GM21529 (cell line): Measurements from ENCODE around the gene ST6GALNAC5.

Source experiments
- ATAC-seq: cut with Tn5 transposase; IDR thresholded peaks from one replicate; pipeline ENCODE4 v1.9.1; 2021; ENCODE audit not compliant: unreplicated experiment

ST6GALNAC5 gene

DNA sequence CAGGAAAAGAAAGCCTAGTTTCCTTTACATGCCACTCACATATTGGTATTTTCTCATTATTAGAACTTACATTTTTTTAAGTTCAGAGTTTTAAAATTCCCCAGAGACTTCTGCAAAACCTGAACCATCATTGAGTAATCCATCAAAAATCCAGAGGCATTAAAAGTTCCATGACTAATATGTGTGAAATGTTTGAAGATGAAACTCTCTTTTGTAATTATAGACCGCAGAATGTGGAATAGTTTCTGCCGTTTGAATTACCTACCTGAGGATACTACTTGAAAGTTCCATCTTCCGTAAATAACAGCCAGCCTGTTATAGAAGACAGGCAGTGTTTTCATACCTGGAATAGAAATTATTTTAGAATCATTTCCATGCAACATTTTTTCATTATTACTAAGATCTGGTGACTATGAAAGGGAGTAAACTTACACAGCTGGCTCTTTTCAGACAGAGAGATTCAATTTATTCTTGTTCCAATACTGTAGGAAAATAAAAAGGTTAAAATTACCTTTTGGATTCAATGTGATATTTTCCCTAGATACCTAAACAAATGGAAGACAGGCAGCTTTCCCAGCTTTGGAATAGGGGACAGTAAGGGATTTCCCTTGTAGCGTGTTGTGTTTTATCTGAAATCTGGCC is 131.4 kb downstream of the ST6GALNAC5 start:
- ATAC-seq, result no peak

DNA sequence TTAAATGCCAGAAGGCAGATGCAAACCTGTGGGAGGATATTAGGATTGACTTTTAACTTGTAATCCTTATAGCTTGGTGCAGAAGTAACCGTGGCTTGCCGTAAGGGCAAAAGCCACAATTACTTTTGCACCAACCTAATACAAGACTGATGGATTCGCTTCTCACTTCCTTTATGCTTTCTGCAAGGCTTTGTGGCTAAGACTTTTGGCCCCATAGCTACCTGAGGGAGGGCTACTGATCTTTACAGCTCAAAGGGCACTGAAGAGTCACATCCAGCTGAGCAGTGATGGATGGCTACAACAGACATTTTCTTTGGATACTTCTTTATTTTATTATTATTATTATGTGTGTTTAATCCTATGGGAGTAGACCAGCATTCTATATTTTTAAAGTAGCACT is 140.4 kb downstream of the ST6GALNAC5 start:
- no peak for ATAC-seq

DNA sequence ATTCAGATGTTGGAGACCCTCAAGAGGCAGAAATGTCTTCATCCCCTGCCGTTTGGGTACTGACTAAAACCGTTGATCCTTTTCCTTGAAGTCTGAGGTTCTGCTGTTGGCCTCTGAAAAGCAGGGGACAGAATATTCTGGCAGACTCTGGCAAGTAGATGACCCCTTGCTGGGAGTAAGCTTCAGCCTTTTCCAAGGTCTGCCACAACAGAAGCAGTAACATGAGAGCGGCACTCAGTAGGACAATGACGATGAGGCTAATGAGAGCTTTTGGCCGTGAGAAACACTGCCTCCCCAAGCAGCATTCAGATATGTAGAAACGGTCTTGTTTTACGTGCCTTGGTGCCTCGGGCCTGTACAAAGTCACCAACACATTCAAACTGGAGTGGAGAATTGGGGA is 143.7 kb downstream of the ST6GALNAC5 start:
- no peak for ATAC-seq

DNA sequence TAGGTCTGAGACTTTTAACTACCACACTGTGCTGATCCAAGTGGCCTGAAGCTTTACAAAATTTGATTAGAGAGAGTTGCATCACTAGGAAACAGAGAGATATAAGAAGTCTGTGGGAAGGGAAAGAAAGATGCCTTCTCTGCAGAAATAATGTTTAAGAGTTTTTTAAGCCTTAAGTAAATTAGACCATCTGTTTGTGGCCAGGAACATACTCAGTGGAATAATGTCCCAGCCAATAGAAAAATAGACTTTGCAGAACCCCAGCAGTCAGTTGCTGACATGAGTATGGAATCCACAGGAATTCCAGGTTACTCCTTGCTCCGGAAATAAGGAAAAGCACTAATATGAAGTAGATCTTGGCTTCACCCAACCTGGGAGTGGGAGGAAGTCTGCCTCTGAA is 144.8 kb downstream of the ST6GALNAC5 start:
- ATAC-seq, result no peak

DNA sequence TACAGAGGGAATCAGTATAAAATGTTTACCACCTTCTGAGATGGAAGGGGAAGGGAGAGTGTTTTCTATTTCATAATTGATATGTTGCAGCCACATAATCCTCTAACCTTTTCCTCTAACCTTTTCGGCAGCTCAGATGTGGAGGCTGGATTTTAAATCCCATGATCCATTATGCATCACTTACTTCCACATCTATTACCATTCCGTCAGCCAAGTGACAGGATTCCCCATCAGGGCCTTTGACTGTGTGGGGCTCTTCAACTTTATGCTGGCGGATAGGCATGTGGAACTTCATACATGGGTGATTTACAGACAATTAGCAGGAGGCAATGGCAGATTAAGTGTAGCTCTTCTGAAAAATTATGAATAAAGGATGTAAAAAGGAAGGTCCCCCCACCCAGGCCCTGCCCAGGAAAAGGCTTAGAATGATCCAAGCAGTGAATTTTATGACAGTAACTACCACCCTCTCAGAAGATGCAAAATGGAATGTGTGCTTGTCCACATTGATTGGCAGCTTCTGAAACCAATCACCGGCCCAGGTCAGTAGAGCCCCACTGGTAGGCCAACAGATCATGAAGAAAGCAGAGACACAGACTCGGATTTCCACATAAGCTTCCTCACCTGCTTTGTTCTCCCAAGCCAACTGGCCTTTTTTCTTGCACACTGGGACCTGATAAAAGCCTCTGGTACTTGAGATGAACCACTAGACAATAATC is 147.0 kb downstream of the ST6GALNAC5 start:
- ATAC-seq, result no peak

DNA sequence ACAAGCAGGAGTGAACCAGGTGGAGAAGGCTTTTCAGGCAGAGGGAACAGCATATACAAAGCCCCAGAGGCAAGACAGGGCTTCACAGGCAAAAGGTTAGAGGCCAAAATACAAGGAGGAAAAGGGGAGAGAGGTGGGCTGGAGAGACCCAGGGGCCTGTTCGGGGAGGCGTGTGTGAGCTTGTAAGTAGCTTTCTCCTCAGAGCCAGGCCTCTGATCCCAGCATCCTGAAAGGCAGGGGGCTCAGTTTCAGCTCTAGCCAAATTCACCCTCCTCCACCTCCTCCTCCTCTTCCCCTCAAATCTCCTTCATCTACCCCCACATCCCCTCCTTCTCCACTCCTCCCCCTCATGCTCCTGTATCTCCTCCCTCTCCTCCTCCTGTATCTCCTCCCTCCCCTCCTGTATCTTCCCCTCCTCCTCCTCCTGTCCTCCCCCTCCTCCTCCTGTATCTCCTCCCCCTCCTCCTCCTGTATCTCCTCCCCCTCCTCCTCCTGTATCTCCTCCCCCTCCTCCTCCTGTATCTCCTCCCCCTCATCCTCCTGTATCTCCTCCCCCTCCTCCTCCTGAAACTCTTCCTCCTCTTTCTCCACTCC is 148.6 kb downstream of the ST6GALNAC5 start:
- no peak for ATAC-seq

DNA sequence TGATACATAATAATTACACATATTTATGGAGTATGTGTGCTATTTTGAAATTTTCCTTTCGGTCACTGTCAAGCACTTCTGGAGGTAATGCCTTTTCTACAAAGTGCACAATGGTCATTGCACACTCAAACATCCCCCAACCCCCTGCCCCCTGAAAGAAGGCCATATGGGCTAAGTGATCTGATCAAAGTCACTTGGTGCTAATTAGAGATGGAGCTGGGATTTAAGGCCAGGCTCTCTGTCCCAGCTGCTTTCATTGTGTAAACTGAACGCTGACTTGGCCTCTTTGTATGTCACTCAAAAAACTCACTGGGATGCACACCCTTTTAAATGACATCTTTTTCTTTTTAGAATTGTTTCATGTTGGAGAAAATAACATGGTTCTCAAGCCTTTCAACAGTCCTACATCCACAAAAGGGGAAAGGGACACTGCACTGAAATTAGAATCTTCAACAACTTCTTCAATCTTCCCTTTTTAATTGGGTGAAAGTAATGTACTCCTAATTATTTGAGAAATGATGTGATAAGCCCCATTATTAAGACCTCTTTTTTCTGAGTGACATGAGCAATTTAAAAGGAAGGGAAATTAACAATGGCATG is 149.2 kb downstream of the ST6GALNAC5 start:
- ATAC-seq, result no peak

DNA sequence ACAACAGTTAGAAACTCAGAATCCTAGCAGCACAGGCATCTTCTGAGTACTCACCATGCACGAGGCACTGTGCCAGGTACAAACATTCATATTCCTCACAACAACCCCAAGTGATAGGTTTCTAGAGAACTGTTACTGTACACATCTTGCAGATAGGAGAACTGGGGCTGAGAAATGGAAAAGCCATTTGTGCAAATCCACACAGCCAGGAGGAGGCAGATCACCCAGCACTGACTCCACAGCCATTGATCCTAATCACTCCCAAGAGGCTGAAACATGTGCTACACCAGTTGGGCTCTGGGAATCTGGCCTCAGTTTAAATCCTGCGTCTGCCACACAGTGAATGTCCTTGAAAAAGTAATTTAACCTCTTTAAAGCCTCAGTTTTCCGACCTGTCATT is 151.0 kb downstream of the ST6GALNAC5 start:
- no peak for ATAC-seq

DNA sequence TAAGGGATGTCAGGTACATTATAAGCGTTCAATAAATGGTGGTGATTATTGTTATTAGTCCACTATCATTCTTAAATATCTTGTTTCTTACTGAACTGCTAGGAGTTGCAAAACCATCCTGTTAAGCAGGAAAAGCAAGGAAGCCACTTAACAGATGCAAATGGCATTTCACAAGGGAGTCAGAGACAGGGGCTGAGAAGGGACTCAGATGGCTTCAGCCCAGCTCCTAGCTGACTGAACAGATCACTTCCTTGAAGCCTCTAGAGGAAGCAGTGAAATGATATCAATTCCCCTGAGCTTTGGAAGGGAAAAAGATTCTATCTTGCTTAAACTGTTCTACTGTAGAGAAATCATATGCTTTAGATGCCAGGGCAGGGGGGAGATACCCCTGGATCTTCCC is 151.5 kb downstream of the ST6GALNAC5 start:
- ATAC-seq, result no peak

DNA sequence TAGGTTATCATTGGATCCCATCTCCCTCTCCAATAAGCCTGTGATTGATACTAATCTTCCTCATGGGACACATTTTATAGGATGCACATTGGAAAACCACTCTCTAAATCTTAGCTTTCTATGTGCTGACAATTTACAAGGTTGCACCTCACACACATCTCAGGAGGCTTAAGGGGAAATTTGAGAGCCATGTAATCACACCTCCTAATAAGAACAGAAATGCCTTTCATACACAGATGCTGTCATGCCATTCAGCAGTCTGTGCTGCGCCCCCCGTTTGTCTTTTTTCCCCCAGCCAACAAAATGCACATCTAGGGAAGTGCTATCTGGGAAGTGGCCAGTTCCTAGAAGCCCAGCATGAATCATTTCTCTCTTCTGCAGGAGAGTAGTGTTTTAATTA is 154.5 kb downstream of the ST6GALNAC5 start:
- ATAC-seq, result no peak

DNA sequence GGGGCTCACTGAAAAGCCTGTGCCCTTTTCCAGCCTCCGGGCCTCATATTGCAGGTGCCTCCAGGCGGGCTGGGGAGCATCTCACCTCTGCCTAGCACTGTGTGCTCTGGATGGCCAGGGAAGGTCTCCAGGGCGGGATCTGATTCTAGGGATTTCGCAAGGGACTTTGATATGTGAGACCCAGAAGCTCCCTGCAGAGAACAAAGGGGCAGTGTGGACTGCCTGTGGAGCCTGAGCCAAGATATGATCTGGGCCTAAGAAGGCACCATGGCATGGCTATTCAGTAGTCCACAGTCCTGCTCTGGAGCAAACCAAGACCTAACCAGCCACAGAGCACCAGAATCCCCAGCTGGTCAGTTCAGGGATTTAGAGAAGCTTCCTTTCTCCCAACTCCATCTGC is 157.2 kb downstream of the ST6GALNAC5 start:
- ATAC-seq, result no peak

DNA sequence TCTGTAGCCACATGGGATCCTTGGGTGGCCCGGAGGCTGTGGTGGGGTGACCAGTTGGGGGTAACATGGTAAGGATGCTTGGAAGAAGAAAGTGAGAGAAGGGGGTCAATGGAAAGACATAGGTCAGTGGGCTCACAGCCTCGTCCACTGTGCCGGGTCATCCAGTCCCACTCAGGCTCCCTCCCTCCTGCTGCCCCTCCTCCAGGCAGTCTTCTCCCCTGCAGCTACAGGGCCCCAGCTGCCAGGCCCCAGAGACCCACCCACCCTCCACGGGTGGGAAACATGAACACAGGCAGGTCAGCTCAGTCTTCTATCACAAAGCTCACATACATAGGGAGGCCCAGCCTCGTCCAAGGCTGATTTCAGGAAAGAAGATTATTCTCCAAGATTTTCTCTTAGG is 158.3 kb downstream of the ST6GALNAC5 start:
- ATAC-seq, result no peak

DNA sequence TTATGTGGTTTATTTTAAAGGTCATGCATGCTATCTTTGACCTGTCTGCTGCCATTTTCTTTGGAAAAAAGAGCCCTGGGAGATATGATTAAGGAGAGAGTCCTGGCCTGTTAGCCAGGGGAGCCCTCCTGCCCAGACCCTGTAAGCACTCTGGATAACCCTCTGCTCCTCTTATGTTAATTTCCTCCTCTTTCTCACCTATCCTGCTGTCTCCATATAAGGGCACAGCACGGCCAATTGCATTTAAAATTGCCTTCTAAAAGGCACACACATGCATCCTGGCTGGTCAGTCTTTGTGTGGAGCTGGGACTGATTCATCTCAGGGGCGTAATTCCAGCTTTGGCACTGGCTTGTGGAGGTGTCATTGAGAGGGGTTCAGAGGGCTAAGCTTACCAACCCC is 158.9 kb downstream of the ST6GALNAC5 start:
- no peak for ATAC-seq

DNA sequence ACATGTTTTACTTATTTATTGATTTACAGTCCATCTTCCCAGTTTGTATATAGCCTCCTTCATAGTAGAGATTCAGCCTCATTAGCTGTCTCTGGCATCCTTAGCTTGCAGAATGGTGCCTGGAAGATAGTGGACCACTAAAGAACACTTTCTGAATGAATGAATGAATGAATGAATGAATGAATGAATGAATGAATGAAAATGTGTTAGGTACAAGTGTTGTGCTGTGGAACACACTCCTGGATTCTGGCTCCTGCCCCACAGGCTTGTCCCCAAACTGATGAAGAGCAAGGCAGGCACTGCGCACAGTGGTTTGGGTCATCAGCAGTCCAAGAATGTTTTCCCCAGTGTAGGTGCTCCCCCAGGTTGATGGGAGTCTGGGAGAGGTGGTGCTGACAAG is 159.4 kb downstream of the ST6GALNAC5 start:
- no peak for ATAC-seq

DNA sequence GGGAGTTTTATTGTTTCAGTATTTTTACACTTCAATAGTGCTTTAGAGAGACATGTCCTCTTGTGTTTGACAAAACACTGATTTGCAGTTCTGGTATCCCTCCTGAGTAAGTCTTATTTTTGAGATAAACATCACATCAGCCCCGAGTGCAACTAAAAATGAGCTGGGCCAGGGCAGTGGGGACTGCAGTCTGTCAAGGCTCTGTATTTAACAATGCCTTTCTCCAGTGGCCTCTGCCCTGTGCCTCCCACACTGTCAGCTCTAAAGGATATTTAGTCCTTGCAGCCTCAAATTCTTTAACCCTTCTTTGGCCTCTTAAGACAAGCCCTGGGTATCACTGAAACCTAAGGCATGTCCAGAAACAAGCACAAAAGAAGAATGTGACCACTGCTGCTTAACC is 160.6 kb downstream of the ST6GALNAC5 start:
- ATAC-seq, result no peak

DNA sequence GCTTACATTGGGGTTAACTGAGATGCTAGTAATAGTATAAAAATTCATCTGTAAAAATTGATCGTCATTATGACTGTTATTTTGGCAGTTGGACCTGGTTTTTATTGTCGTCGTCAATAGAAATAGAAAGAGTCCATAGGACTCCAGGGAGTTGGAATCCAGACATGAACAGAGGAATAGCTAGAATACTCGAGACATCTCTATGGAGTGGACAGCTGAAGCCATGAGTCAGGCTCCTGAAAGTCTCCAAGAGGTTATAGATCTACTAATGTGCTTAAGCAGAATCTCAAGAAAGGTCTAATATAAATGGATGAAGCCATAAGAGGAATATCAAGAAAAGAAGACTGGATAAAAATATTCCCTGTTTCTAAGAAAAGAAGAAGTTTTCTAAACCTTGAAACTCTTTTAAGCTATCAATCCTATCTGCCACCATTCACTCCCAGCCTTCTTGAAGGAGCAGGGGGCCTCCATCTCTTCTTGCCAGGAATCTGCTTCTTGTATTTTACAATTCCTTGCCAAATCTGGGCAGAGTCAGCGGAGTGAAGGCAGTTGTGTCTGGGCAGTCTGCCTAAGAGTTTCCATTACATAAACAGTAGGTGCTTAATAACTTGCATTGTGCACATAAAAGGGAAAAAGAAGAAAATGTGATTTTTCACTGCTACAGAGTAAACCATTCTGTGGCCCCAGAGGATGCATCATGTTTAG is 163.3 kb downstream of the ST6GALNAC5 start:
- ATAC-seq, result no peak

DNA sequence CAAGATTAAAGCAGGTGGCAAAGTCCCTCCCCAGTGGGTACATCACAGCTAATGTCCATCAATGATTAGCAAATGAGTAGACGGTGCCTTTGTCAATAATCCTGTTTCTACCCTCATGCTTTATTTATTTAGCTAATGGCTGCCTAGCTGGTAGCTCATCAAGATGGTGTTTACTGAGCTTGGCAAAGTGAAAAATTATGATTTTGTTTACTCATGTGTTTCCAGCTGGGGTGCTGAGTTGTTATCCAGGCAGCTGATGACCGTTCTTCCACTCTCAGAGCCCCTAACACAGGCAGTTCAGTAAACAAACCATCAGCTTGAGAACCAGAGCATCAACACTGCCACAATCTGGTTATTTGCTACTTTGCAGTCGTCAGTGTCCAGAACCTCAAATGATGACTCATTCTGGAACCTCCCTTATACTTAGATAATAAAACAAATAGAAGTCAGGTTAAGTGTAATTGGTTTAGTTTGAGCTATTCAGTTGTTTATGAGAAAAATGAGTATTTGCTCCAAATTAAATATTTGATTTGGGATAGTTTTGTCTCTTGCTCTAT is 163.9 kb downstream of the ST6GALNAC5 start:
- ATAC-seq, result no peak

DNA sequence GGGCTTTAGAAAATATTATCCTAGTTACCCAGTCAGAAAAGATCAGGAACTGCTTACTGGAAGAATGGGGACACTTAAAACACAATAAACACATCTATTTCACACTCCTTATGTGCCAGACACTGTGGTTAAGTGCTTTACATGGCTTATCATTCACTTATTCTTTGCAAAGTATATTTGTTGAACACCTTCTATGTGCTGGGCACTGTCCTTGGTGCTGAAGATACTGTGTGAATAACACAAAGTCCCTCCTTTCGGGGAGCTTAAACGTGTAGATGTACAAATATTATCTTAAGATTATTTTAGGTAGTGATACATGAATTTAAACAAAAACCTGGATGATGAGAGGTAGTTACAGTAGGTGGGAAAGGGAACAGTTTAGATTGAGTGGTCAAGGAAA is 169.3 kb downstream of the ST6GALNAC5 start:
- no peak for ATAC-seq

DNA sequence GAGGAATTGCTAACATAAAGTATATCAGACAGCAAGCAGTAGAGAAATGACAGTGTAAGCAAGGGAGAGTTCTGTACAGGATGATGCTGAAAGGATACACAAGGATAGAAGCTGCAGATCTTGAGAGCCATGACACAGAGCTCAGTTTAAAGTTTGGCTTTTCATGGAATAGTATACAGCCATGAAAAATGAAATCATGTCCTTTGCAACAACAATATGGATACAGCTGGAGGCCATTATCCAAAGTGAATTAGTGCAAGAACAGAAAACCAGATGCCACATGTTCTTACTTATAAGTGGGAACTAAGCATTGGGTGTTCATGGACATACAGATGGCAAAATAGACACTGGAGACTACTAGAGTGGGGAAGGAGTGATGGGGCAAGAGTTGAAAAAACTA is 169.8 kb downstream of the ST6GALNAC5 start:
- no peak for ATAC-seq

DNA sequence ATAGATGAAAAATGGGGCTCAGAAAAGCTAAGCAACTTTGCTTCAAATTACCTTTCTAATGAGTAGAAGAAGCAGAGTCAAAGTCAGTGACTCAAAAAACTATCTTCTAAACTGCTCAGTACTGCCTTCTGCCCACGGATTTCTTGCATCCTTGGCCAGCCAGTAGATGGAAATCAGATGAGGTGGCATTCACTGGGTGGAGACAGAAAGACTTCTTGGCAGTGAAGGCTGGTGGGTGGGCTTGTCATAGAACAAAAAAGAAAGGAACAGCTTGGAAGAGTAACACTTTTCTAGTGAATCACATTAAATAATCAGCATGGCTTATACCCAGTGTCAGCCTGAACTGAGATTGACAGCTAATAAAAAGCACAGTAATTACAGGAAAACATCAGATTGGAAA is 170.7 kb downstream of the ST6GALNAC5 start:
- ATAC-seq, result no peak

DNA sequence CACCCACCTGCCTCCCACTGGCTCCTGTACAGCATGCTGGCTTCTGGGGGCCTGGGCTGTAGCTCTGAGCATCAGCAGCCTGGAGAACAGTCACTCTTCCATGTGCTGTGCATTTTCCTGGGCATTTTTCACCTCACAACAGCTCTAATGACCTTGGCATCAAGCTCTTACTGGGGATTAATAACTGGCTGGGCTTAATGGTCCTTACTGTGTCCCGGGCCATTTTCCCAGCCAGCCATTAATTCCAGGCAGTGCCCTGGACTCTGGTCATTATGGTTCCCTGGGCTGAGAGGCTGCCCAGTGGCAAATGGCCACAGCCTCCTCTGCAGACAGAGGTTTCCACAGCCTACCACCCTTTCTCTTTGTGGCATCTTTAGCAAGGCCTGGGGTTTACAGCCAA is 171.8 kb downstream of the ST6GALNAC5 start:
- no peak for ATAC-seq
